ENCODE results near the gene CDPF1. TPM values are rescaled to one million over a fixed set of nuclear protein-coding genes. Genes with fewer than 3 reads are reported as not detected.

Gene CDPF1
- total and polyA plus RNA-seq, 2 of the 4 experiments (the other 2 are of a cell fraction): 11.5 to 14.5 TPM

DNA sequence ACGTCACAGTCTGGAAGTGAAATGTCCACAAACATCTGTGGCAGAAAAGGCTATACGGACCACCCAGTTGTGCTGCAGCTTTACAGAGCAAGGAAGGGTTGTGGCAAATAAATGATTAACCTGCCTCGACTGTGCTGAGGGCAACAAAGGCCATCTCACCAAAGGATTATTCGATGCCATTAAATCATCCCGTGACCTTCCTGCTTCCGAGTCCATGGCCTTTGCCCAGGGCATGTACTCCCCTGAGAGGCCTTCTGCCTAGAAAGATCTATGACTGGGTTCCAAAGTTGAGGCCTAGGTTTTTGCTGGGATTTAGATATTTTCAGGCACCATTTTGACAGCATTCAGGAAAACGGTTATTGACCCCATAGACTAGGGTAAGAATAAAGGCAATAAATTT lies 9.2 kb downstream of the CDPF1 start:
- Histone ChIP-seq H3K14ac (replicated peaks; ENCODE audit: low read depth, low read length) (no peak overlapping the region), H3K79me1 (ENCODE audit: low read depth in 1 of 2, low read length in 2 of 2) (peaks cover 0 to 10% of the 10 kb centered on the region in 2 experiments; a peak in 2 of 4 replicates), H2BK5ac (ENCODE audit: low read depth, low read length, poor library complexity, severe bottlenecking) (no peak overlapping the region), H2AK5ac (ENCODE audit: low read depth, low read length) (no peak overlapping the region), H3K56ac (ENCODE audit: extremely low read depth, insufficient read depth, low read length) (no peak overlapping the region), H3K27ac (ENCODE audit: insufficient read depth, low read length) (no peak overlapping the region), H3K9me1 (ENCODE audit: insufficient read depth, low read length) (peaks cover 10% of the 10 kb centered on the region), H2BK120ac (ENCODE audit: low read depth, low read length) (no peak overlapping the region), H4K5ac (ENCODE audit: low read depth, low read length) (no peak overlapping the region), H3K27me3 (ENCODE audit: control insufficient read depth, insufficient read depth, low read length) (no peaks in the 10 kb centered on the region), H3K4me1 (ENCODE audit: control insufficient read depth, insufficient read depth, low read length) (peaks cover 4% of the 10 kb centered on the region), H3K4me2 (ENCODE audit: low read depth, low read length) (no peak overlapping the region), H3K9ac (ENCODE audit: low read depth, low read length) (no peak overlapping the region), H3K36me3 (ENCODE audit: control insufficient read depth, insufficient read depth, low read length) (peaks cover 28% of the 10 kb centered on the region), H3K4me3 (ENCODE audit: insufficient read depth, low read depth, low read length) (no peak overlapping the region), H2BK15ac (ENCODE audit: low read depth, low read length) (no peak overlapping the region), H4K8ac (ENCODE audit: low read depth in 2 of 2, low read length in 2 of 2) (no peak overlapping the region), H2AK9ac (replicated peaks; ENCODE audit: low read depth, low read length, poor library complexity) (no peak overlapping the region), H3K4ac (ENCODE audit: low read depth, low read length) (no peak overlapping the region), H3K18ac (ENCODE audit: low read depth, low read length) (no peak overlapping the region), H3K9me3 (ENCODE audit: control insufficient read depth, insufficient read depth, low read length) (no peaks in the 10 kb centered on the region), H3K23ac (ENCODE audit: low read depth, low read length) (no peak overlapping the region), H2AFZ (replicated peaks; ENCODE audit: low read length, poor library complexity) (no peak overlapping the region), H2BK20ac (ENCODE audit: low read depth, low read length) (no peak overlapping the region), H4K91ac (ENCODE audit: insufficient read depth, low read depth, low read length) (no peak overlapping the region), H4K20me1 (ENCODE audit: insufficient read depth, low read length) (no peaks in the 10 kb centered on the region; the same call in 1 of the 2 replicates)
- ATAC-seq (ENCODE audit: low read depth): no peak
- no peak for DNase-seq
- CTCF ChIA-PET: no interaction called here
- POLR2A ChIA-PET (ENCODE audit: unreplicated experiment): no interaction called here
- intact Hi-C loops (cut with micrococcal nuclease): no loop called here
- BruUV-seq (replicated peaks): no TSS peak
- WGBS, 2 experiments (ENCODE audit: extremely low coverage in 2 of 2, insufficient read length in 1 of 2): 60% methylated on average over 1 of the region's 7 CpGs; no CpG with 5 or more reads in 1 of the 2 experiments
- TF ChIP-seq FOS (IDR thresholded peaks at IDR 0.05; ENCODE audit: low read depth, low read length) (no peak), BHLHE40 (IDR thresholded peaks at IDR 0.05; ENCODE audit: low read depth, low read length) (no peak), CEBPB (IDR thresholded peaks at IDR 0.05; ENCODE audit: low read depth, low read length) (no peak), SMC3 (IDR thresholded peaks at IDR 0.05; ENCODE audit: low read depth, low read length) (no peak), RCOR1 (IDR thresholded peaks at IDR 0.05; ENCODE audit: insufficient replicate concordance, low read length) (no peak), POLR2A (IDR thresholded peaks at IDR 0.05; ENCODE audit: low read depth, low read length) (no peak), CHD1 (IDR thresholded peaks at IDR 0.05; ENCODE audit: low read depth, low read length) (no peak), MAFK (IDR thresholded peaks at IDR 0.05; ENCODE audit: low read depth, low read length) (no peak), RAD21 (IDR thresholded peaks at IDR 0.05; ENCODE audit: low read length) (no peak), NFE2L2 (IDR thresholded peaks at IDR 0.05; ENCODE audit: low read depth, low read length) (no peak), RFX5 (IDR thresholded peaks at IDR 0.05; ENCODE audit: low read depth, low read length) (no peak), MAZ (IDR thresholded peaks at IDR 0.05; ENCODE audit: borderline replicate concordance, low read depth, low read length) (no peak), MXI1 (IDR thresholded peaks at IDR 0.05; ENCODE audit: borderline replicate concordance, low read depth, low read length) (no peak)
- TF ChIP-seq, protein P1, sequence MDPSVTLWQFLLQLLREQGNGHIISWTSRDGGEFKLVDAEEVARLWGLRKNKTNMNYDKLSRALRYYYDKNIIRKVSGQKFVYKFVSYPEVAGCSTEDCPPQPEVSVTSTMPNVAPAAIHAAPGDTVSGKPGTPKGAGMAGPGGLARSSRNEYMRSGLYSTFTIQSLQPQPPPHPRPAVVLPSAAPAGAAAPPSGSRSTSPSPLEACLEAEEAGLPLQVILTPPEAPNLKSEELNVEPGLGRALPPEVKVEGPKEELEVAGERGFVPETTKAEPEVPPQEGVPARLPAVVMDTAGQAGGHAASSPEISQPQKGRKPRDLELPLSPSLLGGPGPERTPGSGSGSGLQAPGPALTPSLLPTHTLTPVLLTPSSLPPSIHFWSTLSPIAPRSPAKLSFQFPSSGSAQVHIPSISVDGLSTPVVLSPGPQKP (IDR thresholded peaks at IDR 0.05; ENCODE audit: borderline replicate concordance, low read depth, low read length): no peak
- TF ChIP-seq, protein P2, sequence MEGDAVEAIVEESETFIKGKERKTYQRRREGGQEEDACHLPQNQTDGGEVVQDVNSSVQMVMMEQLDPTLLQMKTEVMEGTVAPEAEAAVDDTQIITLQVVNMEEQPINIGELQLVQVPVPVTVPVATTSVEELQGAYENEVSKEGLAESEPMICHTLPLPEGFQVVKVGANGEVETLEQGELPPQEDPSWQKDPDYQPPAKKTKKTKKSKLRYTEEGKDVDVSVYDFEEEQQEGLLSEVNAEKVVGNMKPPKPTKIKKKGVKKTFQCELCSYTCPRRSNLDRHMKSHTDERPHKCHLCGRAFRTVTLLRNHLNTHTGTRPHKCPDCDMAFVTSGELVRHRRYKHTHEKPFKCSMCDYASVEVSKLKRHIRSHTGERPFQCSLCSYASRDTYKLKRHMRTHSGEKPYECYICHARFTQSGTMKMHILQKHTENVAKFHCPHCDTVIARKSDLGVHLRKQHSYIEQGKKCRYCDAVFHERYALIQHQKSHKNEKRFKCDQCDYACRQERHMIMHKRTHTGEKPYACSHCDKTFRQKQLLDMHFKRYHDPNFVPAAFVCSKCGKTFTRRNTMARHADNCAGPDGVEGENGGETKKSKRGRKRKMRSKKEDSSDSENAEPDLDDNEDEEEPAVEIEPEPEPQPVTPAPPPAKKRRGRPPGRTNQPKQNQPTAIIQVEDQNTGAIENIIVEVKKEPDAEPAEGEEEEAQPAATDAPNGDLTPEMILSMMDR (conservative IDR thresholded peaks at IDR 0.05; ENCODE audit: low read depth, low read length): no peak
- TF ChIP-seq, protein P3, sequence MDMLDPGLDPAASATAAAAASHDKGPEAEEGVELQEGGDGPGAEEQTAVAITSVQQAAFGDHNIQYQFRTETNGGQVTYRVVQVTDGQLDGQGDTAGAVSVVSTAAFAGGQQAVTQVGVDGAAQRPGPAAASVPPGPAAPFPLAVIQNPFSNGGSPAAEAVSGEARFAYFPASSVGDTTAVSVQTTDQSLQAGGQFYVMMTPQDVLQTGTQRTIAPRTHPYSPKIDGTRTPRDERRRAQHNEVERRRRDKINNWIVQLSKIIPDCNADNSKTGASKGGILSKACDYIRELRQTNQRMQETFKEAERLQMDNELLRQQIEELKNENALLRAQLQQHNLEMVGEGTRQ (IDR thresholded peaks at IDR 0.05; ENCODE audit: low read depth, low read length): no peak
- dilution Hi-C loops (cut with HindIII; ENCODE audit: low sequenced_read_pairs, unreplicated experiment): no loop called here
- in situ Hi-C loops (cut with MboI; ENCODE audit: low sequenced_read_pairs): no loop called here
